Stimulated activated CD4-positive, alpha-beta T cell treated with anti-CD3 and anti-CD28 coated beads, Interleukin-1b, Interleukin-23, amount 100 ng/mL, for 4 hours (primary cell): Measurements from ENCODE around the gene SUZ12.
"Not testable (repeated sequence)": the region's sequence is repeated elsewhere in the genome, so short reads cannot be mapped to it uniquely, and the experiment has no call there.

Source experiments
- DNase-seq, 2 donors: peaks; one replicate each; pipeline ENCODE4 v3.0.0-alpha.2; 2020; ENCODE audit warnings: low read depth in 2 of 2

The SUZ12 gene

GRCh38 chr17:31951953-31952352 is 15.1 kb downstream of the SUZ12 start:
- not testable (repeated sequence) for DNase-seq

- not testable (repeated sequence) for DNase-seq
These were observed 27.3 kb downstream of the SUZ12 start for GRCh38 chr17:31964131-31964530.

GRCh38 chr17:31967648-31968047 is 30.8 kb downstream of the SUZ12 start:
- DNase-seq: no peak

- DNase-seq: not testable (repeated sequence)
These were observed 33.6 kb downstream of the SUZ12 start for GRCh38 chr17:31970416-31970815.

GRCh38 chr17:31974269-31975071 is 37.7 kb downstream of the SUZ12 start:
- DNase-seq: not testable (repeated sequence)

GRCh38 chr17:31975391-31975790 is 38.6 kb downstream of the SUZ12 start:
- DNase-seq: not testable (repeated sequence)

GRCh38 chr17:31991821-31992220 is 55.0 kb downstream of the SUZ12 start:
- DNase-seq: not testable (repeated sequence)

GRCh38 chr17:31997005-31997404 is 60.2 kb downstream of the SUZ12 start:
- DNase-seq: no peak

- DNase-seq: peak; percentile 87 to 89
These were observed 70.2 kb downstream of the SUZ12 start, which contains the start of gene LRRC37B for GRCh38 chr17:32006957-32007462. LRRC37B (plus strand) TSS chr17:32007383; CDS start chr17:32021393, 14,010 bp downstream.

GRCh38 chr17:32007463-32008298 is 70.9 kb downstream of the SUZ12 start:
- peak; percentile 17 to 27 for DNase-seq

GRCh38 chr17:32009262-32009542 is 72.4 kb downstream of the SUZ12 start:
- no peak for DNase-seq

GRCh38 chr17:32010114-32010513 is 73.3 kb downstream of the SUZ12 start:
- no peak for DNase-seq

- DNase-seq: no peak
These were observed 78.6 kb downstream of the SUZ12 start for GRCh38 chr17:32015245-32016013.

GRCh38 chr17:32016231-32016630 is 79.4 kb downstream of the SUZ12 start:
- no peak for DNase-seq

- DNase-seq: no peak
These were observed 82.4 kb downstream of the SUZ12 start for GRCh38 chr17:32019228-32019627.

GRCh38 chr17:32020943-32021614 is 84.3 kb downstream of the SUZ12 start:
- DNase-seq: no peak

- DNase-seq: no peak
These were observed 84.8 kb downstream of the SUZ12 start for GRCh38 chr17:32021615-32021955.

- DNase-seq: not testable (repeated sequence)
These were observed 85.7 kb downstream of the SUZ12 start for GRCh38 chr17:32022554-32022953.

GRCh38 chr17:32027271-32027670 is 90.5 kb downstream of the SUZ12 start:
- not testable (repeated sequence) for DNase-seq

GRCh38 chr17:32033223-32033622 is 96.4 kb downstream of the SUZ12 start:
- no peak for DNase-seq

GRCh38 chr17:32033812-32034211 is 97.0 kb downstream of the SUZ12 start:
- DNase-seq: not testable (repeated sequence)
